Naive thymus-derived CD8-positive, alpha-beta T cell (primary cell): ENCODE results near the gene RPA1. TPM values are rescaled to one million over a fixed set of nuclear protein-coding genes. Genes with fewer than 3 reads are reported as not detected.
"Not testable (repeated sequence)": the region's sequence is repeated elsewhere in the genome, so short reads cannot be mapped to it uniquely, and the experiment has no call there.

Experiments used
- ATAC-seq, 2 donors: fragments of 150-1000 bp; cut with Tn5 transposase in 1 of 2; sonication (Bioruptor Pico), chemical (Tn5 transposase) in 1 of 2; 1 replicate in 1 of 2; 2 replicates in 1 of 2; pipeline ENCODE4 v1.10.0; 2021; ENCODE audit warnings: mild to moderate bottlenecking in 2 of 2, moderate library complexity in 2 of 2
- POLR2A ChIA-PET: fragments of 350-600 bp; sonication (Branson Sonifier 250); formaldehyde crosslinking; loops from one replicate; lab custom pipeline; 2021; ENCODE audit warnings: antibody characterized with exemption; lab: Charles Lee
- DNase-seq, 10 donors: peaks; one replicate each; pipeline versions ENCODE4 v3.0.0 to v3.0.0-alpha.2; 2020 to 2022
- H3K27ac Mint-ChIP-seq, 10 donors: one replicate each; pipeline ENCODE4 v1.8.0; 2020 to 2022; ENCODE audit warnings: mild to moderate bottlenecking in 10 of 10, mixed read lengths in 10 of 10, moderate library complexity in 4 of 10, inconsistent platforms in 1 of 10
- H3K27me3 Mint-ChIP-seq, 5 donors: one replicate each; pipeline ENCODE4 v1.8.0; 2021 to 2022; ENCODE audit warnings: mixed read lengths in 5 of 5
- H3K36me3 Mint-ChIP-seq, 3 donors: one replicate each; pipeline ENCODE4 v1.8.0; 2020 to 2022; ENCODE audit warnings: mixed read lengths in 3 of 3, mild to moderate bottlenecking in 2 of 3, inconsistent platforms in 1 of 3
- H3K4me1 Mint-ChIP-seq, 4 donors: one replicate each; pipeline ENCODE4 v1.8.0; 2021 to 2022; ENCODE audit warnings: mixed read lengths in 4 of 4
- H3K4me3 Mint-ChIP-seq, 10 donors: one replicate each; pipeline ENCODE4 v1.8.0; 2020 to 2022; ENCODE audit warnings: mild to moderate bottlenecking in 10 of 10, mixed read lengths in 10 of 10, moderate library complexity in 6 of 10, inconsistent platforms in 1 of 10
- H3K9me3 Mint-ChIP-seq, 9 donors: one replicate each; pipeline ENCODE4 v1.8.0; 2020 to 2022; ENCODE audit warnings: mixed read lengths in 9 of 9, mild to moderate bottlenecking in 3 of 9, inconsistent platforms in 1 of 9, moderate library complexity in 1 of 9
- polyA plus RNA-seq, 3 donors: library from polyadenylated mRNA; unstranded; fragments of 300-500 nt; fragmentation: Illumina TruSeq; gene quantifications; one replicate each; pipeline ENCODE4 v1.2.3, GENCODE V29; 2021
- total RNA-seq, 8 experiments: library from RNA in 2 of 8; stranded (reverse) in 2 of 8; gene quantifications; one replicate each; pipeline ENCODE4 v1.2.3 and lab custom pipeline; 2021 to 2026

Gene RPA1
- total and polyA plus RNA-seq, 5 experiments from 2014 or later: 79.4 to 105 (median 89.7) TPM

GRCh38 chr17:1796800-1797199 lies 33.0 kb upstream of the RPA1 start:
- no peak for ATAC-seq
- no peaks in the 10 kb centered on the region for H3K9me3 Mint-ChIP-seq
- H3K27ac Mint-ChIP-seq: peak overlapping the region in 2 of 10 donors; percentile 0 to 51
- POLR2A ChIA-PET: interaction anchor here (0.7 to 0.9 kb wide), 2 partner anchors 72 to 75 kb away, joined by 3 to 4 read pairs; partner anchors contain the start of gene WDR81
- H3K27me3 Mint-ChIP-seq: no peaks in the 10 kb centered on the region
- H3K4me3 Mint-ChIP-seq: no peak overlapping the region
- H3K36me3 Mint-ChIP-seq: peaks cover 0 to 54% (median 11%) of the 10 kb centered on the region in 3 donors
- H3K4me1 Mint-ChIP-seq: peaks cover 7 to 20% (median 13%) of the 10 kb centered on the region in 4 donors
- no peak for DNase-seq

- Mint-ChIP-seq H3K27me3 (no peaks in the 10 kb centered on the region), H3K4me1 (peaks cover 7 to 20% (median 13%) of the 10 kb centered on the region in 4 donors), H3K27ac (peak overlapping the region in 7 of 10 donors; percentile 0 to 90 (median 51)), H3K4me3 (no peak overlapping the region), H3K36me3 (peaks cover 0 to 59% (median 11%) of the 10 kb centered on the region in 3 donors), H3K9me3 (no peaks in the 10 kb centered on the region)
- POLR2A ChIA-PET: interaction anchor here (0.9 kb wide), 1 partner anchor 73 kb away, joined by 4 read pairs; the partner anchor contains the start of gene WDR81
- ATAC-seq (no peak), DNase-seq (no peak)
Observed at GRCh38 chr17:1797323-1797722, 32.5 kb upstream of the RPA1 start.

GRCh38 chr17:1797846-1798245 lies 32.0 kb upstream of the RPA1 start:
- POLR2A ChIA-PET, ATAC-seq, DNase-seq, H3K4me3 Mint-ChIP-seq, H3K9me3 Mint-ChIP-seq, H3K27me3 Mint-ChIP-seq: not testable (repeated sequence)
- Mint-ChIP-seq H3K36me3 (peaks cover 0 to 65% (median 11%) of the 10 kb centered on the region in 3 donors), H3K4me1 (peaks cover 7 to 20% (median 12%) of the 10 kb centered on the region in 4 donors), H3K27ac (peak overlapping the region in 2 of 10 donors; percentile 51 to 62)

- no peak for ATAC-seq
- Mint-ChIP-seq H3K27me3 (no peaks in the 10 kb centered on the region), H3K36me3 (peaks cover 0 to 77% (median 21%) of the 10 kb centered on the region in 3 donors), H3K4me1 (peaks cover 7 to 13% (median 9%) of the 10 kb centered on the region in 4 donors), H3K4me3 (no peak overlapping the region), H3K9me3 (no peaks in the 10 kb centered on the region), H3K27ac (no peak overlapping the region)
- POLR2A ChIA-PET: no interaction called here
- DNase-seq: no peak
Observed at GRCh38 chr17:1800240-1800639, 29.6 kb upstream of the RPA1 start.

- POLR2A ChIA-PET: no interaction called here
- DNase-seq (no peak), ATAC-seq (no peak)
- H3K9me3 Mint-ChIP-seq: no peaks in the 10 kb centered on the region
- no peak overlapping the region for H3K4me3 Mint-ChIP-seq
- H3K4me1 Mint-ChIP-seq: peaks cover 6 to 11% (median 8%) of the 10 kb centered on the region in 4 donors
- H3K36me3 Mint-ChIP-seq: peaks cover 0 to 79% (median 21%) of the 10 kb centered on the region in 3 donors
- H3K27ac Mint-ChIP-seq: peak overlapping the region in 1 of 10 donors; percentile 17
- no peaks in the 10 kb centered on the region for H3K27me3 Mint-ChIP-seq
Observed at GRCh38 chr17:1800712-1801111, 29.1 kb upstream of the RPA1 start.

- POLR2A ChIA-PET: no interaction called here
- Mint-ChIP-seq H3K9me3 (no peaks in the 10 kb centered on the region), H3K4me1 (peaks cover under 1 to 5% (median 2%) of the 10 kb centered on the region in 4 donors), H3K4me3 (no peak overlapping the region), H3K36me3 (peaks cover 0 to 77% (median 25%) of the 10 kb centered on the region in 3 donors), H3K27ac (peak overlapping the region in 1 of 10 donors; percentile 62), H3K27me3 (no peaks in the 10 kb centered on the region)
- DNase-seq (no peak), ATAC-seq (no peak)
Observed at GRCh38 chr17:1802429-1802828, 27.4 kb upstream of the RPA1 start.

GRCh38 chr17:1803280-1803679 lies 26.5 kb upstream of the RPA1 start:
- peak overlapping the region in 1 of 10 donors; percentile 51 for H3K27ac Mint-ChIP-seq
- DNase-seq (no peak), ATAC-seq (no peak)
- H3K4me1 Mint-ChIP-seq: peaks cover 0 to 4% (median under 1%) of the 10 kb centered on the region in 4 donors
- H3K9me3 Mint-ChIP-seq: no peaks in the 10 kb centered on the region
- H3K4me3 Mint-ChIP-seq: no peak overlapping the region
- H3K36me3 Mint-ChIP-seq: peaks cover 0 to 81% (median 25%) of the 10 kb centered on the region in 3 donors
- POLR2A ChIA-PET: interaction anchor here (0.7 kb wide), 1 partner anchor 26 kb away, joined by 3 read pairs; no protein-coding TSS in a partner anchor
- no peaks in the 10 kb centered on the region for H3K27me3 Mint-ChIP-seq

GRCh38 chr17:1807890-1808289 lies 21.9 kb upstream of the RPA1 start:
- peaks cover 0 to 82% (median 13%) of the 10 kb centered on the region in 3 donors for H3K36me3 Mint-ChIP-seq
- POLR2A ChIA-PET: interaction anchor here (0.7 kb wide), 1 partner anchor 36 kb away, joined by 3 read pairs; no protein-coding TSS in a partner anchor
- H3K9me3 Mint-ChIP-seq: no peaks in the 10 kb centered on the region
- H3K4me3 Mint-ChIP-seq: no peak overlapping the region
- ATAC-seq (no peak), DNase-seq (no peak)
- peaks cover 0 to 5% (median 2%) of the 10 kb centered on the region in 4 donors for H3K4me1 Mint-ChIP-seq
- H3K27ac Mint-ChIP-seq: peak overlapping the region in 1 of 10 donors; percentile 37
- H3K27me3 Mint-ChIP-seq: no peaks in the 10 kb centered on the region

- H3K36me3 Mint-ChIP-seq: peaks cover 0 to 78% (median 9%) of the 10 kb centered on the region in 3 donors
- peak overlapping the region in 1 of 10 donors; percentile 43 for H3K27ac Mint-ChIP-seq
- no peak for DNase-seq
- peaks cover 0 to 5% (median 2%) of the 10 kb centered on the region in 4 donors for H3K4me1 Mint-ChIP-seq
- no peaks in the 10 kb centered on the region for H3K27me3 Mint-ChIP-seq
- POLR2A ChIA-PET: interaction anchor here (0.7 kb wide), 1 partner anchor 36 kb away, joined by 3 read pairs; no protein-coding TSS in a partner anchor
- no peak overlapping the region for H3K4me3 Mint-ChIP-seq
- H3K9me3 Mint-ChIP-seq: no peaks in the 10 kb centered on the region
- ATAC-seq: no peak
Observed at GRCh38 chr17:1808644-1809043, 21.2 kb upstream of the RPA1 start.

- Mint-ChIP-seq H3K27ac (peak overlapping the region in 1 of 10 donors; percentile 15), H3K36me3 (peaks cover 0 to 72% (median 3%) of the 10 kb centered on the region in 3 donors)
- POLR2A ChIA-PET: interaction anchor here (0.7 kb wide), 1 partner anchor 96 kb away, joined by 3 read pairs; no protein-coding TSS in a partner anchor
- not testable (repeated sequence) for H3K4me3 Mint-ChIP-seq, ATAC-seq, H3K4me1 Mint-ChIP-seq, H3K9me3 Mint-ChIP-seq, DNase-seq, H3K27me3 Mint-ChIP-seq
Observed at GRCh38 chr17:1809815-1810214, 20.0 kb upstream of the RPA1 start.

- no peak overlapping the region for H3K4me3 Mint-ChIP-seq
- peak overlapping the region in 1 of 10 donors; percentile 20 for H3K27ac Mint-ChIP-seq
- H3K36me3 Mint-ChIP-seq: peaks cover 0 to 70% (median 3%) of the 10 kb centered on the region in 3 donors
- peaks cover 0 to 5% (median 2%) of the 10 kb centered on the region in 4 donors for H3K4me1 Mint-ChIP-seq
- H3K27me3 Mint-ChIP-seq: no peaks in the 10 kb centered on the region
- POLR2A ChIA-PET: no interaction called here
- no peaks in the 10 kb centered on the region for H3K9me3 Mint-ChIP-seq
- ATAC-seq: no peak
- no peak for DNase-seq
Observed at GRCh38 chr17:1810450-1811103, 19.2 kb upstream of the RPA1 start.

- Mint-ChIP-seq H3K27me3 (no peaks in the 10 kb centered on the region), H3K4me1 (peaks cover 0 to 6% (median 3%) of the 10 kb centered on the region in 4 donors), H3K27ac (peak overlapping the region in 2 of 10 donors; percentile 43 to 53), H3K4me3 (no peak overlapping the region), H3K36me3 (peaks cover 0 to 63% (median 2%) of the 10 kb centered on the region in 3 donors), H3K9me3 (no peaks in the 10 kb centered on the region)
- ATAC-seq (no peak), DNase-seq (no peak)
- POLR2A ChIA-PET: interaction anchor here (0.6 kb wide), 1 partner anchor 546 kb away, joined by 5 read pairs; no protein-coding TSS in a partner anchor
Observed at GRCh38 chr17:1813088-1813487, 16.7 kb upstream of the RPA1 start.
